Measurements from ENCODE around the gene POPDC2.
"Not testable (repeated sequence)": the region's sequence is repeated elsewhere in the genome, so short reads cannot be mapped to it uniquely, and the experiment has no call there.

The POPDC2 gene

GRCh38 chr3:119660474-119661440 lies at the start of gene POPDC2:
Gene POPDC2 (minus strand): TSS chr3:119660589. CDS start chr3:119660423, 166 bp downstream.
- DNase-seq = no peak

GRCh38 chr3:119703820-119704531 lies 43.6 kb upstream of the POPDC2 start:
- DNase-seq = no peak

GRCh38 chr3:119702530-119703527 lies 42.4 kb upstream of the POPDC2 start, which contains the start of gene CFAP91:
Gene CFAP91 (plus strand): TSS chr3:119703022. CDS start chr3:119703099, 77 bp downstream.
- DNase-seq = peak; percentile 77 to 81

GRCh38 chr3:119700920-119701734 lies 40.7 kb upstream of the POPDC2 start:
- no peak for DNase-seq

- DNase-seq = no peak
Observed at GRCh38 chr3:119700269-119700919, 40.0 kb upstream of the POPDC2 start.

GRCh38 chr3:119697394-119697793 lies 37.0 kb upstream of the POPDC2 start:
- DNase-seq = no peak

- DNase-seq = no peak
Observed at GRCh38 chr3:119695480-119695879, 35.1 kb upstream of the POPDC2 start.

GRCh38 chr3:119690043-119690656 lies 29.8 kb upstream of the POPDC2 start:
- no peak for DNase-seq

GRCh38 chr3:119683421-119683820 lies 23.0 kb upstream of the POPDC2 start:
- DNase-seq = no peak

GRCh38 chr3:119681279-119681678 lies 20.9 kb upstream of the POPDC2 start:
- DNase-seq = no peak

GRCh38 chr3:119679874-119680273 lies 19.5 kb upstream of the POPDC2 start:
- no peak for DNase-seq

- not testable (repeated sequence) for DNase-seq
Observed at GRCh38 chr3:119678209-119678608, 17.8 kb upstream of the POPDC2 start.

- DNase-seq = no peak
Observed at GRCh38 chr3:119677641-119677934, 17.2 kb upstream of the POPDC2 start.

GRCh38 chr3:119676771-119677640 lies 16.6 kb upstream of the POPDC2 start, which contains the start of gene COX17:
Gene COX17 (minus strand): TSS chr3:119677406. CDS start chr3:119677310, 96 bp downstream.
- DNase-seq = peak; percentile 53 to 85

- DNase-seq = no peak
Observed at GRCh38 chr3:119676020-119676419, 15.6 kb upstream of the POPDC2 start.

- no peak for DNase-seq
Observed at GRCh38 chr3:119675188-119675874, 14.9 kb upstream of the POPDC2 start.

GRCh38 chr3:119673875-119674274 lies 13.5 kb upstream of the POPDC2 start:
- no peak for DNase-seq

GRCh38 chr3:119672776-119673175 lies 12.4 kb upstream of the POPDC2 start:
- DNase-seq = no peak
